Measurements from ENCODE around the gene SH2D3C.

SH2D3C gene

DNA sequence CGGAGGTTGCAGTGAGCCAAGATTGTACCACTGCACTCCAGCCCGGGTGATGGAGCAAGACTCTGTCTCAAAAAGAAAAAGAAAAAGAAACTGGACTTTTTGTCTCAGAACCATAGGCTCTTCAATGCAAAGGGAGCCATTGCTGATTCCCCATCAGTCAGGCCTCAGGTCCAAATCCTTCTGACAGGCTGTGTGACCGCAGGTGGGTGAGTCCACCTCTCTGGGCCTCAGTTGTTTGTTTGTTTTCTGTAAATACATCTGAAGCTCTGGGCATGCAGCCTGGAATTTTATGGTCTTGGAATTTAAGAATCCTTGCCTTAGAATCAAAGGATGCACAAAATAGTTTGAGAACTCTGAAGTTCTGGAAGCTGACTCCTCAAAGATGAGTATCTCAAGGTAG lies 22.2 kb downstream of the SH2D3C start:
- Histone ChIP-seq H3K27me3 (ENCODE audit: control insufficient read depth, insufficient read depth, low read length) (peaks cover 12% of the 10 kb centered on the region), H3K27ac (no peak overlapping the region), H2AFZ (no peak overlapping the region), H3K36me3 (ENCODE audit: control insufficient read depth, insufficient read depth, low read length) (no peaks in the 10 kb centered on the region), H3K9ac (no peak overlapping the region), H3K4me3 (ENCODE audit: low read depth, low read length) (no peak overlapping the region), H3K4me2 (ENCODE audit: low read length) (no peak overlapping the region), H3K4me1 (no peaks in the 10 kb centered on the region), H3K79me2 (no peaks in the 10 kb centered on the region), H3K9me3 (ENCODE audit: control insufficient read depth, low read length) (no peaks in the 10 kb centered on the region)
- TF ChIP-seq, protein P1, sequence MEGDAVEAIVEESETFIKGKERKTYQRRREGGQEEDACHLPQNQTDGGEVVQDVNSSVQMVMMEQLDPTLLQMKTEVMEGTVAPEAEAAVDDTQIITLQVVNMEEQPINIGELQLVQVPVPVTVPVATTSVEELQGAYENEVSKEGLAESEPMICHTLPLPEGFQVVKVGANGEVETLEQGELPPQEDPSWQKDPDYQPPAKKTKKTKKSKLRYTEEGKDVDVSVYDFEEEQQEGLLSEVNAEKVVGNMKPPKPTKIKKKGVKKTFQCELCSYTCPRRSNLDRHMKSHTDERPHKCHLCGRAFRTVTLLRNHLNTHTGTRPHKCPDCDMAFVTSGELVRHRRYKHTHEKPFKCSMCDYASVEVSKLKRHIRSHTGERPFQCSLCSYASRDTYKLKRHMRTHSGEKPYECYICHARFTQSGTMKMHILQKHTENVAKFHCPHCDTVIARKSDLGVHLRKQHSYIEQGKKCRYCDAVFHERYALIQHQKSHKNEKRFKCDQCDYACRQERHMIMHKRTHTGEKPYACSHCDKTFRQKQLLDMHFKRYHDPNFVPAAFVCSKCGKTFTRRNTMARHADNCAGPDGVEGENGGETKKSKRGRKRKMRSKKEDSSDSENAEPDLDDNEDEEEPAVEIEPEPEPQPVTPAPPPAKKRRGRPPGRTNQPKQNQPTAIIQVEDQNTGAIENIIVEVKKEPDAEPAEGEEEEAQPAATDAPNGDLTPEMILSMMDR (IDR thresholded peaks at IDR 0.05): no peak

DNA sequence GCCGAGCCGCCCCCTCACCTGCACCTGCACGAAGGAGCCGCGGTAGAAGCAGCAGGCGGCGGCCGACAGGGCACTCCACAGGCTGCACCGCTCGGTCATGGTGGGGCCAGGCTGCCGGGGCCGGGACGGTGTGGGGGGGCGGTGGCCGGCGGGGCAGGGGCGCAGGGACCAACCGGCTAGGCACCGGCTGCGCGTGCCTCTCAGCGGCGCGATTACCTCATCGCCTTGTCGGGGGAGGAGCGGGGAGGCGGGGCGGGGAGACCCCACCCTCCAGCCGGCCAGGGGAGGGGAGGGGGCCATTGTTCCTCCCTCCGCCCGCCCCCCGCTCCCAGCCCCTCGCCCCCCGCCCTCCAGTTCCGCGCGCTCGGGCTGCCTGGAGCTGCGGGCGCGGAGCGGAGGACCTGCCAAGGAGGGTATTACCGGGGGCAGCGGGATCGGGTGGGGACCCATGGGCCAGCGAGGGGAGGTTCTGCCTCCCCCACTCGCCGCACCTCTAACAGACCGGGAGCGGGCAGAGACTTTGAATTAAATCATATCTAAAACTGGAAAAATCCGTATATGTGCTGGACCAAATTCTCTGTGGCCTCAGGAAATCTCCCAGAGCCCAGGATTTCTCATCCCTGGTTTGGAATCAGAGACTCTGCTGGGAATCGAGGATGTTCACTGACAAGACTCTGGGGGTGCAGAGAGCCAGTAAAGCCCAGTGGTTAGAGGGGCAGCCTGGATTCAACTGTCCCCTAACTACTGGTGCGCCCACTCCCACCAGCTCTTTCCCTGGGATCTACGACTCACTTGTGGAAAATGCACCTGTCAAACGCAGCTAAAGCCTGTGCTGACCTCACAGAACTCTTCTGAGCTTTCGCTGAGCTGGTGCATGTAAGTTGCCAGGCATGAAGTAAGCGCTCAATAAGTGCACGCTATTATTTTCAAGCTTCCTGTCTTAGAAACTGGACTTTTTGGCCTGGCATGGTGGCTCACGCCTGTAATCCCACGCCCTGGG lies 23.1 kb downstream of the SH2D3C start:
- no peak overlapping the region for H3K4me3 ChIP-seq (ENCODE audit: low read depth, low read length)

DNA sequence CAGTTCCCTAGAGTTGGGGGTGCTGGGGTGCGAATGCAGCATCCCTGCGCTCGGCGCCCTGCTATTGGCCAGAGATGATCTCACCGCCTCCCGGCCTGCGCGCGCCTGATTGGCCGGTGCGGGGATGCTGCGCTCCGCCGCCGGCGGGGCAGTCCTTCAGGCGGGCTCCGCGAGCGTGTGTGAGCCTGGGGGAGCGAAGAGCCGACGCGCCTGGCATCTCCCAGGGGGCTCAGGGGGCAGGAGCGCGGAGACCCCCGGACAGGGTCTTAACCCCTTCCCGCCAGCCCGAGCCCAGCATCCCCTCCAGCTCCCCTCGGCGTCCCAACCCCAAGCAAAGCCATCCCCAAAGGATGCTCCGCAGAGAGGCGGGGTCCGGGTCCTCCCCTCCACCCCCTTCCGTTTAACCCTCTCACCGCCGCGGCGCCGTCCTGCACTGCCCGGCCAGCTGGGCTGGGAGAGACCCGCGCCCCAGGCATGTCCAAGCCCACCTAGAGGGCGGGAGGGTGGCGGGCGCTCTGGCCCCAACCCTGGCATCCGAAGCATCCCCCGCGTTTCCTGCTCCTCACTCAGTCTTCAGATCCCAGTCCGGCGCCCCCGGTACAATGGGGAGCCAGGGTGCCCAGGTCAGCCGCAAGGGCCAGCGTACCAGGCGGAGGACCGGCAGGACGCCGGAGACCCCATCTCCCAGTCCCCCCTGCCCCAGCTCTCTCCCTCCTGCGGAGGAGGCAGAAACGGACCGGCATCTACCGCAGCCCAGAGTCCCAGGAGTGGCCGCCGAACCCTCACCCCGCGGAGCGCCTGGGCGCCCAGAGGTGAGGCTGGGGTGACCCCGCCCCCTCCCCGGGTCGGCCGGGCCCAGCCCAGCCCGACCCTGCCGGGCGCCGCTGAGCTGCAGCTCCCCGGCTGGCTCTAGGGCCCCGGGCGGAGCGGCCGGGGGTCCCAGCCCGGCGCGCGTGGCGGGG lies 24.1 kb downstream of the SH2D3C start:
- Histone ChIP-seq H3K27me3 (ENCODE audit: control insufficient read depth, insufficient read depth, low read length) (peaks cover 12% of the 10 kb centered on the region), H3K4me2 (ENCODE audit: low read length) (no peak overlapping the region), H3K27ac (no peak overlapping the region), H3K9ac (no peak overlapping the region), H3K9me3 (ENCODE audit: control insufficient read depth, low read length) (no peaks in the 10 kb centered on the region), H3K36me3 (ENCODE audit: control insufficient read depth, insufficient read depth, low read length) (no peaks in the 10 kb centered on the region), H3K4me1 (no peaks in the 10 kb centered on the region), H2AFZ (no peak overlapping the region), H3K4me3 (ENCODE audit: low read depth, low read length) (no peak overlapping the region), H3K79me2 (no peaks in the 10 kb centered on the region)
- TF ChIP-seq, protein P1 (IDR thresholded peaks at IDR 0.05): no peak

More for the DNA sequence above, 23.1 kb downstream of the SH2D3C start:
- Histone ChIP-seq H3K9me3 (ENCODE audit: control insufficient read depth, low read length) (no peaks in the 10 kb centered on the region), H2AFZ (no peak overlapping the region), H3K27me3 (ENCODE audit: control insufficient read depth, insufficient read depth, low read length) (peaks cover 12% of the 10 kb centered on the region), H3K4me1 (no peaks in the 10 kb centered on the region), H3K4me2 (ENCODE audit: low read length) (no peak overlapping the region), H3K27ac (no peak overlapping the region), H3K79me2 (no peaks in the 10 kb centered on the region), H3K9ac (no peak overlapping the region), H3K36me3 (ENCODE audit: control insufficient read depth, insufficient read depth, low read length) (no peaks in the 10 kb centered on the region)
- TF ChIP-seq, protein P1 (IDR thresholded peaks at IDR 0.05): no peak

DNA sequence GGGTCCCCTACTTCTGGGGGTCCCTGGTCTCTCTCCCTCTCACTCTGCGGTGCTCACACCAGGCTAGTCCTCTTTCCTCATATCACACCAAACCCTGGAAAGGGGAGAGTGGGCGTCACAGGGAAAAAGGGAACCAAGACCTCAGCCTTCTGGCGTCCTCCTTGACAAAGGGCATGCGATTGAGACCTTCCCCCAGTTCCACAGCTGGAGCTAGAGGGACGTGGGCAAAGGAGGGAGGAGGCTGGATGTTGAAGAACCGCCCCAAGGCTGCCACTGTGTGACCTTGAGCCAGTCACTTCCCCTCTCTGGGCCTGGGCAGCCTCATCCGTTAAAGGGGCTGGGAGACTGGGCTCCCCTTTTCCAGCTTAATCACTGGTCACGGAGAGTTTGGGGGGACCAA lies 24.8 kb downstream of the SH2D3C start:
- Histone ChIP-seq H3K27ac (no peak overlapping the region), H3K9me3 (ENCODE audit: control insufficient read depth, low read length) (no peaks in the 10 kb centered on the region), H2AFZ (no peak overlapping the region), H3K79me2 (no peaks in the 10 kb centered on the region), H3K9ac (no peak overlapping the region), H3K36me3 (ENCODE audit: control insufficient read depth, insufficient read depth, low read length) (no peaks in the 10 kb centered on the region), H3K4me3 (ENCODE audit: low read depth, low read length) (no peak overlapping the region), H3K27me3 (ENCODE audit: control insufficient read depth, insufficient read depth, low read length) (peaks cover 12% of the 10 kb centered on the region), H3K4me1 (no peaks in the 10 kb centered on the region), H3K4me2 (ENCODE audit: low read length) (no peak overlapping the region)
- TF ChIP-seq, protein P1 (IDR thresholded peaks at IDR 0.05): no peak
